RWPE2 (cell line): ENCODE results near the gene GPR151.

Experiments
- ATAC-seq: fragments of 200-7000 bp; cut with Tn5 transposase; 3 replicates; pipeline ENCODE4 v1.9.1; 2021; ENCODE audit warnings: low read depth
- DNase-seq: peaks from one replicate; pipeline ENCODE4 v3.0.0-alpha.2; 2020; ENCODE audit warnings: low spot score
- H3K27ac ChIP-seq: fragments of 450-650 bp; 2 replicates; pipeline ENCODE4 v1.5.1; 2017; ENCODE audit warnings: mild to moderate bottlenecking; ENCODE audit not compliant: poor library complexity, severe bottlenecking
- H3K27me3 ChIP-seq: fragments of 250-450 bp; sonication (Bioruptor Pico); 2 replicates; pipeline ENCODE4 v1.5.1; 2021; ENCODE audit warnings: mild to moderate bottlenecking, moderate library complexity; ENCODE audit not compliant: insufficient read depth, poor library complexity, severe bottlenecking
- H3K36me3 ChIP-seq: fragments of 250-450 bp; sonication (Bioruptor Pico); 2 replicates; pipeline ENCODE4 v1.5.1; 2020; ENCODE audit warnings: low read depth, mild to moderate bottlenecking, moderate library complexity
- H3K4me1 ChIP-seq: fragments of 250-450 bp; sonication (Bioruptor Pico); 2 replicates; pipeline ENCODE4 v1.5.1; 2021; ENCODE audit warnings: mild to moderate bottlenecking, moderate library complexity; ENCODE audit not compliant: insufficient read depth, poor library complexity, severe bottlenecking
- H3K4me3 ChIP-seq: fragments of 250-450 bp; sonication (Bioruptor Pico); 2 replicates; pipeline ENCODE4 v1.5.1; 2021; ENCODE audit warnings: mild to moderate bottlenecking, moderate library complexity; ENCODE audit not compliant: severe bottlenecking
- H3K9me3 ChIP-seq: fragments of 250-450 bp; sonication (Bioruptor Pico); 2 replicates; pipeline ENCODE4 v1.5.1; 2021; ENCODE audit warnings: mild to moderate bottlenecking, moderate library complexity; ENCODE audit not compliant: severe bottlenecking
- CTCF ChIP-seq: fragments of 450-650 bp; IDR thresholded peaks from one replicate; pipeline ENCODE4 v1.5.1; 2017; ENCODE audit warnings: mild to moderate bottlenecking, moderate library complexity; ENCODE audit not compliant: poor library complexity, severe bottlenecking

GPR151 gene

GRCh38 chr5:146553446-146553845 lies 37.5 kb upstream of the GPR151 start:
- H3K4me1 ChIP-seq, result no peaks in the 10 kb centered on the region
- DNase-seq (no peak), ATAC-seq (peak; percentile 31; the same call in 2 of the 3 replicates)

GRCh38 chr5:146549615-146550014 lies 33.6 kb upstream of the GPR151 start:
- Histone ChIP-seq H3K27me3 (peaks cover 6% of the 10 kb centered on the region), H3K36me3 (no peaks in the 10 kb centered on the region)
- ATAC-seq, result no peak

More at GRCh38 chr5:146553446-146553845, 37.5 kb upstream of the GPR151 start:
- Histone ChIP-seq H3K27ac (no peak overlapping the region), H3K4me3 (no peak overlapping the region), H3K27me3 (peaks cover 8% of the 10 kb centered on the region), H3K36me3 (no peaks in the 10 kb centered on the region), H3K9me3 (no peaks in the 10 kb centered on the region)
- TF ChIP-seq CTCF, result no peak

GRCh38 chr5:146548781-146549449 lies 32.9 kb upstream of the GPR151 start:
- peaks cover 3% of the 10 kb centered on the region for H3K27me3 ChIP-seq
- H3K9me3 ChIP-seq, result no peaks in the 10 kb centered on the region
- DNase-seq, result no peak
- H3K4me1 ChIP-seq, result no peaks in the 10 kb centered on the region
- no peak overlapping the region for H3K27ac ChIP-seq
- H3K36me3 ChIP-seq, result no peaks in the 10 kb centered on the region
- H3K4me3 ChIP-seq, result no peak overlapping the region
- TF ChIP-seq CTCF, result no peak
- ATAC-seq, result no peak

More at GRCh38 chr5:146549615-146550014, 33.6 kb upstream of the GPR151 start:
- Histone ChIP-seq H3K4me1 (no peaks in the 10 kb centered on the region), H3K9me3 (no peaks in the 10 kb centered on the region), H3K27ac (no peak overlapping the region), H3K4me3 (no peak overlapping the region)
- DNase-seq, result no peak
- TF ChIP-seq CTCF, result no peak

- no peak for DNase-seq
- no peaks in the 10 kb centered on the region for H3K9me3 ChIP-seq
- H3K4me3 ChIP-seq, result no peak overlapping the region
- no peak for TF ChIP-seq CTCF
- H3K4me1 ChIP-seq, result peaks cover 11% of the 10 kb centered on the region
- peaks cover 3% of the 10 kb centered on the region for H3K27me3 ChIP-seq
- H3K36me3 ChIP-seq, result no peaks in the 10 kb centered on the region
- no peak overlapping the region for H3K27ac ChIP-seq
- no peak for ATAC-seq
These were observed 28.2 kb upstream of the GPR151 start for GRCh38 chr5:146544232-146544631.
